ENCODE measurements around the gene ADAM22. TPM values are rescaled to one million over a fixed set of nuclear protein-coding genes. Genes with fewer than 3 reads are reported as not detected.
"Not testable (repeated sequence)": the region's sequence is repeated elsewhere in the genome, so short reads cannot be mapped to it uniquely, and the experiment has no call there.

ADAM22 gene
- 0.98 and 1.6 TPM in 2 replicates for total RNA-seq (2014; rRNA removed; shearing (Covaris generic))

- DNase-seq (ENCODE audit: low read depth) = peak; percentile 80
These were observed at the start of gene ADAM22 for GRCh38 chr7:87933953-87934698. TSS of gene ADAM22 (plus strand) at chr7:87934251. CDS start at chr7:87934466, 215 bp downstream.

DNA sequence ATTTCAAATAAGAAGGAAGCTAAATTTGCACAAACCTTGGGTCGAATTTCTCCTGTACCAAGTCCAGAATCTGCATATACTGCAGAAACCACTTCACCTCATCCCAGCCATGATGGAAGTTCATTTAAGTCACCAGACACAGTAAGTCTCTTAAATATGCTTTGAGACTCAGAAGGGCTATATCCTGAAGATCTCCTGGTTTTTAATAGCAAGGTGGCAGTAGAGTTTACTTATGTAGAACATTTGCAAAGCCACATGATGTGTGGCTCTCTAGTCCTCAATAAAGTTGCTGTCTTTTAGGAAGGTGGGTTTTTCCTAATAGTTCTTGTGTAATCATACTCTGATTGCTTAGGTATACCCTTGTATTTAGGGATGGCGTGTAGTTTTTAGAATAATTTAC lies 49.0 kb upstream of the ADAM22 start:
- DNase-seq (ENCODE audit: low read depth) = no peak

- DNase-seq (ENCODE audit: low read depth) = peak; percentile 44
These were observed 47.2 kb upstream of the ADAM22 start for GRCh38 chr7:87886875-87887274.

- no peak for DNase-seq (ENCODE audit: low read depth)
These were observed 38.7 kb upstream of the ADAM22 start for GRCh38 chr7:87895363-87895762.

GRCh38 chr7:87899255-87899654 lies 34.8 kb upstream of the ADAM22 start:
- DNase-seq (ENCODE audit: low read depth) = no peak

DNA sequence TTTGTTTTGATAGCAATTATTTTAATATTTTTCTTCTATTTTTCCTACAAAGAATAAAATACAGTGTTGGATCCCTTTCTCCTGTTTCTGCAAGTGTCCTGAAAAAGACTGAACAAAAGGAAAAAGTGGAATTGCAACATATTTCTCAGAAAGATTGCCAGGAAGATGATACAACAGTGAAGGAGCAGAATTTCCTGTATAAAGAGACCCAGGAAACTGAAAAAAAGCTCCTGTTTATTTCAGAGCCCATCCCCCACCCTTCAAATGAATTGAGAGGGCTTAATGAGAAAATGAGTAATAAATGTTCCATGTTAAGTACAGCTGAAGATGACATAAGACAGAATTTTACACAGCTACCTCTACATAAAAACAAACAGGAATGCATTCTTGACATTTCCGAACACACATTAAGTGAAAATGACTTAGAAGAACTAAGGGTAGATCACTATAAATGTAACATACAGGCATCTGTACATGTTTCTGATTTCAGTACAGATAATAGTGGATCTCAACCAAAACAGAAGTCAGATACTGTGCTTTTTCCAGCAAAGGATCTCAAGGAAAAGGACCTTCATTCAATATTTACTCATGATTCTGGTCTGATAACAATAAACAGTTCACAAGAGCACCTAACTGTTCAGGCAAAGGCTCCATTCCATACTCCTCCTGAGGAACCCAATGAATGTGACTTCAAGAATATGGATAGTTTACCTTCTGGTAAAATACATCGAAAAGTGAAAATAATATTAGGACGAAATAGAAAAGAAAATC lies 26.7 kb upstream of the ADAM22 start:
- DNase-seq (ENCODE audit: low read depth) = not testable (repeated sequence)

GRCh38 chr7:87908814-87909213 lies 25.2 kb upstream of the ADAM22 start:
- not testable (repeated sequence) for DNase-seq (ENCODE audit: low read depth)

- no peak for DNase-seq (ENCODE audit: low read depth)
These were observed 21.9 kb upstream of the ADAM22 start for GRCh38 chr7:87912121-87912520.

DNA sequence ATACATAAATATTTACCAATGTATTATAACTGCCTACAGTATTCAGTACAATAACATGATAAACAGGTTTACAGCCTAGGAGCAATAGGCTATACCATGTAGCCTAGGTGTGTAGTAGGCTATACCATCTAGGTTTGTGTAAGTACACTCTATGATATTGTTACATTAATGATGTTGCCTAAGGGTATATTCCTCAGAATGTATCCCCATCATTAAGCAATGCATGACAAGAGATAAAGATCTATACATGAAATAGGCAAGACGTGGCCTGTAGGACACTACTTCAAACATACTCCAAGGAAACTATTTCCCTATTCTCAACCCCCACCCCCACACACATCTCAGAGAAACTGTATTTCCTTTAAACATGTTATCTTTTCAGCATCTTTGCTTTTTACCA lies 15.3 kb upstream of the ADAM22 start:
- no peak for DNase-seq (ENCODE audit: low read depth)

DNA sequence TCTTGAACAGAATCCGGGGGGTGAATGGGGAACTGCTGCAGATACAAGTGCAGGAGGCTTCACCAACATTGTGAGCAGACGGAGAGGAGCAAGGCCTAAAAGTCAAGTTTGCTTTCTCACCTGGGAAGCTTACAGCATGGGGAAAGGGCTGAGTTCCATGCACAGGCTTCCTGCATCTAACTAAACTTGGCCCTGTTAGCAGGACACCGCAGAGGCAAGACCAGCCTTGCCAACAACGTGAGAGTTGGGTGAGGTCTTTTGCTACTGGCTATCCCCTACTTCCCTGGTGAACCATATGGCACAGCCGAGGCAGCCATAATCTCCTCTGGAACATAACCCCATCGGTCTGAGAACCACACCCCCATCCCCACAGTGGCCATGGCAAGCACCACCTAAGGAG lies 14.2 kb upstream of the ADAM22 start:
- DNase-seq (ENCODE audit: low read depth) = no peak

DNA sequence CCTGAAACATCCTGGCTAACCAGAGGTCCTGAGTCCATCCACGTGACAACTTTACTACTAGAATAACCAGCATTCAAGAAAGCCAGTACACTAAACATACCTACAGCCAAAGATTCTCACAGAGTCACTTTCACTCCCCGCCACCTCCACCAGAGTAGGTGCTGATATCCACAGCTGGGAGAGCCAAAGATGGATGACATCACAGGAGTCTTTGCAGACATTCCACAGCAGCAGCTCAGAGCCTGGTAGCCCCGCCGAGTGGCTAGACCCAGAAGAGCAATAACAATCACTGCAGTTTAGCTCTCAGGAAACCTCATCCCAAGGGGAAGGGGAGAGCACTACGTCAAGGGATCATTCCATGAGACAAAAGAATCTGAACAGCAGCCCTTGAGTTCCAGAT lies 13.5 kb upstream of the ADAM22 start:
- no peak for DNase-seq (ENCODE audit: low read depth)

- DNase-seq (ENCODE audit: low read depth) = not testable (repeated sequence)
These were observed 11.2 kb upstream of the ADAM22 start for GRCh38 chr7:87922759-87923395.

DNA sequence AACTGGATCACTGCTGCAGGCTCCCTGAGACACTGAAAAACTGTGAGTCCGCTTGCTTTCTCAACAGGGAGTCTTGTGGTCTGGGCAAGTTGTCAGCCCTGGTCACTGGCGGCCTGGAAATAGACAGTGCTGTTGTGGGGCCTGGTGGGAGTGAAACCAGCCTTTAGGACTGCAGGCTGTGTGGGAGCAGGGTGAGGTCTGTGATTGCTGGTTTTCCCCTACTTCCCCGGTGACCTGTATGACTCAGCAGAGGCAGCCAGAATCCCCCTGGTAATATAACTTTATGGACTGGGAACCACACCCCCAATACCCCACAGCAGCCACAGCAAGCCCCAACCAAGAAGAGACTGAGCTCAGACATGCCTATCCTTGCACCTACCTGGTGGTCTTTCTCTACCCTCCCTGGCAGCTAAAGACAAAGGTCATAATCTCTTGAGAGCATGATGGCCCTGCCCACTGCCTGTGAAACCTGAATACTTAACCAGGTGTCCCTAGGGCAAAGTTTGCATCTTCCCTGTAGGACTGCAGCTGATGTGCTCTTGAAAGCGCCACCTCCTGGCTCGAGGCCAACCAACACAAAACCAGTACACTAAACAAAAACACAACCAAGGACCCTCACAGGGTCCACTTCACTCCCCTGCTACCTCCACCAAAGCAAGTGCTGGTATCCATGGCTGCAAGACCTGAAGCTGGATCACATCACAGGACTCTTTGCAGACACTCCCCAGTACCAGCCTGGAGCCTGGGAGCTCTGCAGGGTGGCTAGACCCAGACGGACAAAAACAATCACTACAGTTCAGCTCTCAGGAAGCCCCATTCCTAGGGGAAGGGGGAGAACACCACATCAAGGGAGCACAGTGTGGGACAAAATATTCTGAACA lies 7.2 kb upstream of the ADAM22 start:
- peak; percentile 25 for DNase-seq (ENCODE audit: low read depth)

- no peak for DNase-seq (ENCODE audit: low read depth)
These were observed 472 bp upstream of the ADAM22 start for GRCh38 chr7:87933605-87933952.

DNA sequence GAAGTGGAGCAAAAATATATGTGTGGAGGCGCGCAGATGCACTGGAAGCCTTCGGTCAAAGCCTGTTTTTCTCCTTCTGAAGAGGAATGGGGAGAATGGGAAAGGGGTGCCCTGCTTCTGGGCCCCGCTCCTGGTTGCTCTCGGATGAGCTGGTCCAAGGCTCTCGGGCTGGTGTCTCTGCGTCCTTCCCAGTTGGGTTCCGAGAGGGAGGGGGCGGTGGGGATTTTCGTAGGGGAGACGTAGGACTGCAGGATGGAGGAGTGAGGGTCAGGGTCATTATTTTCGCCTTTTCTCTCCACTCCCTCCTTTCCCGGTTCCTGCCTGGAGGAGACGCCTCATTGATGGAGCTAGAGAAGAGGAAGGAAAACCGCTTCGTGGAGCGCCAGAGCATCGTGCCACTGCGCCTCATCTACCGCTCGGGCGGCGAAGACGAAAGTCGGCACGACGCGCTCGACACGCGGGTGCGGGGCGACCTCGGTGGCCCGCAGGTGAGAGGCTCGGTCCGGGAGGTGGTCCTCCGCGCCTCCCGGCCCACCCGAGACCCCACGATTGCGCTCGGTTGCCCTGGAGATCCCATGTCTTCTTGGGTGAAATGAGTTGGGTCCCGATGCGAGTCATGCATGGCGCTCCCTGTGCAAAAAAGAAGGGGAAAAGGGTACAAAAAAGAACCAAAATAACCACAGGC lies 790 bp downstream of the ADAM22 start:
- DNase-seq (ENCODE audit: low read depth) = peak; percentile 10

- no peak for DNase-seq (ENCODE audit: low read depth)
These were observed 1.3 kb downstream of the ADAM22 start for GRCh38 chr7:87935384-87935706.

DNA sequence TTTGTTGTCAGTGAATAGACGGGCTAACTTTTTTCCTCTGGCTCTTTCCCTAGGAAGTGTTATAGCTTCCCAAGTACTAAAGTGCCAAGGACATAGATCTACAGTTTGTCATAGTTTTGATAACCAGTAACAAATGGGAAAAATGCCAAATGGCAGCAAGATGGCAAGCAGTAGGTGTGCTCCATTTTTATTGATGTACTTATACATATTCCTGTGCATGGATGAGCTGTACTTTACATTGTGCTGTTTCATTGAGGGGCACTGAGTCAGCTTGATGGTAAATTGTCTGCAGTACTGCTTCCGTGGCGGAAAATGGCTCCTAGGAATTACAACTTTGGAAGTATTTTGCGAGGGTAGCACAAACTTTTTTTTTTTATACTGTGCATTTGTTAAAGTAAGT lies 7.1 kb downstream of the ADAM22 start:
- DNase-seq (ENCODE audit: low read depth) = no peak

- no peak for DNase-seq (ENCODE audit: low read depth)
These were observed 10.5 kb downstream of the ADAM22 start for GRCh38 chr7:87944547-87944946.

- DNase-seq (ENCODE audit: low read depth) = not testable (repeated sequence)
These were observed 11.9 kb downstream of the ADAM22 start for GRCh38 chr7:87945926-87946325.

DNA sequence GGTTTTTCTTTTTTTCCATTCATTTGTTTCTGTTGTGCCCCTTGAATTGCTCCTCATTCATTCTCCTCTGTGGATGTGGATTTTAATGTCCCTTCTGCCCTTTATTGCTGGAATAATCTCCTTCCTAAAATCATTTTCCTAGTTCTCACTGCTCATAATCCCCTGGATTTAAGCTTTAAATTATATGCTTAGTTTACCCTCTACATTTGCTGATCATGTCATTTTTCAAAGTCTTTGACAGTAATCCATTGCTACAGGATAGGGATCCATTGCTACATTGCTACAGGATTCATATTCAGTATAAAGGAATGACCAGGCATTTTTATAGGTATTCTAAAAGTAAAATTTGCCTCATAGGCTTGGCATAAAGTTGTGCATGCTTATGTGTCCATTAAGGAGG lies 14.3 kb downstream of the ADAM22 start:
- no peak for DNase-seq (ENCODE audit: low read depth)

DNA sequence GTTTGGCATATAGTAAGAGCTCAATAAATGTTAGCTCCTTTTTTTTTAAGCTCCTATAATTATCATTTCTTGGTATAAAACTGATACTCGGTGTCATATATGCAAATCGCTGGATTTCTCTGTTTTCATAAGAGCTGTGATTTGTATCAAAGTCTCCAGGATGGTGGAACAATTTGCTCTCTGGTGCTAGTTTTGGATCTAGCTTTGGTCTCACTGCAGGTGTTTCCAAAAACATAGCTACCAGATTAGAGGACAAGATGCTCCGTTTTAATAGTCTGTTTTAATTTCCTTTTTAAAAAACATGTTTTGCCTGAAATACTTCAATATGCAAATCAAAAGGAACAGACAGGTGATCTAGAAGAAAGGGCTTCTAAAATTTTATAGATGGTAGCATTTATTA lies 25.3 kb downstream of the ADAM22 start:
- DNase-seq (ENCODE audit: low read depth) = no peak
